PC-3 (cell line): ENCODE data around the gene PSMD13.

Source experiments
- CTCF ChIP-seq: fragments of 300-600 bp; sonication (generic); conservative IDR thresholded peaks from 2 replicates; pipeline ENCODE4 v1.5.1; 2017; ENCODE audit warnings: antibody characterized with exemption, low read depth, mild to moderate bottlenecking, low read length
- EZH2phosphoT487 ChIP-seq: fragments of 300-600 bp; sonication (generic); IDR thresholded peaks from 2 replicates; pipeline ENCODE4 v1.6.1; 2018; ENCODE audit warnings: mild to moderate bottlenecking, antibody characterized with exemption, low read length, borderline replicate concordance

- no peak for TF ChIP-seq CTCF
- no peak for TF ChIP-seq EZH2phosphoT487
These were observed 38.5 kb upstream of the PSMD13 start for GRCh38 chr11:198236-198806.
